Neural progenitor cell (in vitro differentiated cells): Measurements from ENCODE around the gene NT5C2.

ENCODE experiments used
- EZH2 ChIP-seq: fragments of 200-600 bp; sonication (generic); IDR thresholded peaks from 2 replicates; pipeline ENCODE4 v1.6.1; 2017; ENCODE audit warnings: antibody characterized with exemption, mild to moderate bottlenecking, moderate library complexity
- EZH2phosphoT487 ChIP-seq: fragments of 200-600 bp; sonication (generic); IDR thresholded peaks from 2 replicates; pipeline ENCODE4 v1.6.1; 2017; ENCODE audit warnings: antibody characterized with exemption
- TF ChIP-seq, protein P1 (sequence below): fragments of 200-600 bp; sonication (generic); IDR thresholded peaks from 2 replicates; pipeline ENCODE4 v1.5.1; 2017; ENCODE audit warnings: antibody characterized with exemption, mild to moderate bottlenecking

GRCh38 chr10:103157246-103157645 is 35.8 kb downstream of the NT5C2 start:
- TF ChIP-seq EZH2: no peak
- TF ChIP-seq, protein P1, sequence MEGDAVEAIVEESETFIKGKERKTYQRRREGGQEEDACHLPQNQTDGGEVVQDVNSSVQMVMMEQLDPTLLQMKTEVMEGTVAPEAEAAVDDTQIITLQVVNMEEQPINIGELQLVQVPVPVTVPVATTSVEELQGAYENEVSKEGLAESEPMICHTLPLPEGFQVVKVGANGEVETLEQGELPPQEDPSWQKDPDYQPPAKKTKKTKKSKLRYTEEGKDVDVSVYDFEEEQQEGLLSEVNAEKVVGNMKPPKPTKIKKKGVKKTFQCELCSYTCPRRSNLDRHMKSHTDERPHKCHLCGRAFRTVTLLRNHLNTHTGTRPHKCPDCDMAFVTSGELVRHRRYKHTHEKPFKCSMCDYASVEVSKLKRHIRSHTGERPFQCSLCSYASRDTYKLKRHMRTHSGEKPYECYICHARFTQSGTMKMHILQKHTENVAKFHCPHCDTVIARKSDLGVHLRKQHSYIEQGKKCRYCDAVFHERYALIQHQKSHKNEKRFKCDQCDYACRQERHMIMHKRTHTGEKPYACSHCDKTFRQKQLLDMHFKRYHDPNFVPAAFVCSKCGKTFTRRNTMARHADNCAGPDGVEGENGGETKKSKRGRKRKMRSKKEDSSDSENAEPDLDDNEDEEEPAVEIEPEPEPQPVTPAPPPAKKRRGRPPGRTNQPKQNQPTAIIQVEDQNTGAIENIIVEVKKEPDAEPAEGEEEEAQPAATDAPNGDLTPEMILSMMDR: no peak
- no peak for TF ChIP-seq EZH2phosphoT487
